Measurements from ENCODE around the gene LRRC4C.

- TF ChIP-seq POLR2AphosphoS5 (IDR thresholded peaks at IDR 0.05) (no peak), CTCF (IDR thresholded peaks at IDR 0.05) (no peak)
Measured at GRCh38 chr11:41458154-41458553, 1.3 kb downstream of the LRRC4C start.
